K562 (cell line): ENCODE results near the gene TMC2.

Source experiments
- ATF1 ChIP-seq, 2 experiments: fragments of 450-650 bp in 1 of 2; IDR thresholded peaks; 2 replicates each; pipeline ENCODE4 v1.6.1; 2016; ENCODE audit warnings: missing compliant biosample characterization in 1 of 2, missing genetic modification characterization in 1 of 2
- GATA2 ChIP-seq: sonication (generic); formaldehyde crosslinking; IDR thresholded peaks from 2 replicates; pipeline ENCODE4 v1.4.0; 2020; ENCODE audit warnings: mild to moderate bottlenecking, missing genetic modification reagents
- HNRNPUL1 ChIP-seq: fragments of 200-400 bp; formaldehyde crosslinking; IDR thresholded peaks from 2 replicates; pipeline ENCODE4 v1.6.1; 2017; ENCODE audit warnings: low read length
- JUNB ChIP-seq: fragments of 450-650 bp; formaldehyde crosslinking; conservative IDR thresholded peaks from 2 replicates; pipeline ENCODE4 v1.4.0; 2020; ENCODE audit warnings: mild to moderate bottlenecking
- TF ChIP-seq, protein P1 (sequence below): sonication (generic); formaldehyde crosslinking; IDR thresholded peaks from 2 replicates; pipeline ENCODE4 v1.8.0; 2023; ENCODE audit warnings: missing genetic modification reagents, mild to moderate bottlenecking, borderline replicate concordance
- TF ChIP-seq, protein P2 (sequence below), 3 experiments: IDR thresholded peaks in 2 of 3; conservative IDR thresholded peaks in 1 of 3; 2 replicates each; pipeline ENCODE4 v1.5.1; 2011 to 2012; ENCODE audit warnings: low read length in 3 of 3, mild to moderate bottlenecking in 3 of 3, control low read depth in 2 of 3, improper control_type of control experiment in 1 of 3, inconsistent platforms in 1 of 3, low read depth in 1 of 3, mixed read lengths in 1 of 3, moderate library complexity in 1 of 3; ENCODE audit not compliant: insufficient read depth in 2 of 3

DNA sequence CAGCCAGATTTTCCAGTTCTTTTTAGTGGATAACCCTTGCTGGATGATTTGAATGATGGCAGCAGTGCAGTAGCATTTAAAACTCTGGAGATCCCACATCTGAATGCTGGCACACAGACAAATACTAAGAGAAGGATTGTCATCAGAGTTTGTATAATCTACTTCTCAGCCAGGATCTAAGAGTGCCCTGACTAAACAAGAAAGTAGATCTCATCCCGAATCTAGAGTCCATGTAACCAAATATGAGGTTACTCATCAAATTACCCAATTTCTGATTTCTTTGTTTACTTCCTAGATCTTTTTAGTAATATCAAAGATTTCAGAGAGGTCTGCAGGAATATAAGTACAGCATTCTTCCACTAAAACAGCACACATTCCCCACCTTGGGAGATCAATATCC, 7.8 kb downstream of the TMC2 start:
- TF ChIP-seq GATA2 (no peak), ATF1 (CRISPR knock-in tag; IDR thresholded peaks at IDR 0.05) (no peak), ATF1 (tag; IDR thresholded peaks at IDR 0.05) (no peak), HNRNPUL1 (no peak), JUNB (CRISPR knock-in tag) (no peak)
- TF ChIP-seq, protein P1, sequence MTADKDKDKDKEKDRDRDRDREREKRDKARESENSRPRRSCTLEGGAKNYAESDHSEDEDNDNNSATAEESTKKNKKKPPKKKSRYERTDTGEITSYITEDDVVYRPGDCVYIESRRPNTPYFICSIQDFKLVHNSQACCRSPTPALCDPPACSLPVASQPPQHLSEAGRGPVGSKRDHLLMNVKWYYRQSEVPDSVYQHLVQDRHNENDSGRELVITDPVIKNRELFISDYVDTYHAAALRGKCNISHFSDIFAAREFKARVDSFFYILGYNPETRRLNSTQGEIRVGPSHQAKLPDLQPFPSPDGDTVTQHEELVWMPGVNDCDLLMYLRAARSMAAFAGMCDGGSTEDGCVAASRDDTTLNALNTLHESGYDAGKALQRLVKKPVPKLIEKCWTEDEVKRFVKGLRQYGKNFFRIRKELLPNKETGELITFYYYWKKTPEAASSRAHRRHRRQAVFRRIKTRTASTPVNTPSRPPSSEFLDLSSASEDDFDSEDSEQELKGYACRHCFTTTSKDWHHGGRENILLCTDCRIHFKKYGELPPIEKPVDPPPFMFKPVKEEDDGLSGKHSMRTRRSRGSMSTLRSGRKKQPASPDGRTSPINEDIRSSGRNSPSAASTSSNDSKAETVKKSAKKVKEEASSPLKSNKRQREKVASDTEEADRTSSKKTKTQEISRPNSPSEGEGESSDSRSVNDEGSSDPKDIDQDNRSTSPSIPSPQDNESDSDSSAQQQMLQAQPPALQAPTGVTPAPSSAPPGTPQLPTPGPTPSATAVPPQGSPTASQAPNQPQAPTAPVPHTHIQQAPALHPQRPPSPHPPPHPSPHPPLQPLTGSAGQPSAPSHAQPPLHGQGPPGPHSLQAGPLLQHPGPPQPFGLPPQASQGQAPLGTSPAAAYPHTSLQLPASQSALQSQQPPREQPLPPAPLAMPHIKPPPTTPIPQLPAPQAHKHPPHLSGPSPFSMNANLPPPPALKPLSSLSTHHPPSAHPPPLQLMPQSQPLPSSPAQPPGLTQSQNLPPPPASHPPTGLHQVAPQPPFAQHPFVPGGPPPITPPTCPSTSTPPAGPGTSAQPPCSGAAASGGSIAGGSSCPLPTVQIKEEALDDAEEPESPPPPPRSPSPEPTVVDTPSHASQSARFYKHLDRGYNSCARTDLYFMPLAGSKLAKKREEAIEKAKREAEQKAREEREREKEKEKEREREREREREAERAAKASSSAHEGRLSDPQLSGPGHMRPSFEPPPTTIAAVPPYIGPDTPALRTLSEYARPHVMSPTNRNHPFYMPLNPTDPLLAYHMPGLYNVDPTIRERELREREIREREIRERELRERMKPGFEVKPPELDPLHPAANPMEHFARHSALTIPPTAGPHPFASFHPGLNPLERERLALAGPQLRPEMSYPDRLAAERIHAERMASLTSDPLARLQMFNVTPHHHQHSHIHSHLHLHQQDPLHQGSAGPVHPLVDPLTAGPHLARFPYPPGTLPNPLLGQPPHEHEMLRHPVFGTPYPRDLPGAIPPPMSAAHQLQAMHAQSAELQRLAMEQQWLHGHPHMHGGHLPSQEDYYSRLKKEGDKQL (CRISPR knock-in tag) = no peak
- TF ChIP-seq, protein P2, sequence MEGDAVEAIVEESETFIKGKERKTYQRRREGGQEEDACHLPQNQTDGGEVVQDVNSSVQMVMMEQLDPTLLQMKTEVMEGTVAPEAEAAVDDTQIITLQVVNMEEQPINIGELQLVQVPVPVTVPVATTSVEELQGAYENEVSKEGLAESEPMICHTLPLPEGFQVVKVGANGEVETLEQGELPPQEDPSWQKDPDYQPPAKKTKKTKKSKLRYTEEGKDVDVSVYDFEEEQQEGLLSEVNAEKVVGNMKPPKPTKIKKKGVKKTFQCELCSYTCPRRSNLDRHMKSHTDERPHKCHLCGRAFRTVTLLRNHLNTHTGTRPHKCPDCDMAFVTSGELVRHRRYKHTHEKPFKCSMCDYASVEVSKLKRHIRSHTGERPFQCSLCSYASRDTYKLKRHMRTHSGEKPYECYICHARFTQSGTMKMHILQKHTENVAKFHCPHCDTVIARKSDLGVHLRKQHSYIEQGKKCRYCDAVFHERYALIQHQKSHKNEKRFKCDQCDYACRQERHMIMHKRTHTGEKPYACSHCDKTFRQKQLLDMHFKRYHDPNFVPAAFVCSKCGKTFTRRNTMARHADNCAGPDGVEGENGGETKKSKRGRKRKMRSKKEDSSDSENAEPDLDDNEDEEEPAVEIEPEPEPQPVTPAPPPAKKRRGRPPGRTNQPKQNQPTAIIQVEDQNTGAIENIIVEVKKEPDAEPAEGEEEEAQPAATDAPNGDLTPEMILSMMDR (IDR thresholded peaks at IDR 0.05 in 2 of 3, conservative IDR thresholded peaks at IDR 0.05 in 1 of 3; ENCODE audit: insufficient read depth in 2 of 3, low read depth in 1 of 3, low read length in 3 of 3) = no peak
